ENCODE results near the gene KDELR3.

DNA sequence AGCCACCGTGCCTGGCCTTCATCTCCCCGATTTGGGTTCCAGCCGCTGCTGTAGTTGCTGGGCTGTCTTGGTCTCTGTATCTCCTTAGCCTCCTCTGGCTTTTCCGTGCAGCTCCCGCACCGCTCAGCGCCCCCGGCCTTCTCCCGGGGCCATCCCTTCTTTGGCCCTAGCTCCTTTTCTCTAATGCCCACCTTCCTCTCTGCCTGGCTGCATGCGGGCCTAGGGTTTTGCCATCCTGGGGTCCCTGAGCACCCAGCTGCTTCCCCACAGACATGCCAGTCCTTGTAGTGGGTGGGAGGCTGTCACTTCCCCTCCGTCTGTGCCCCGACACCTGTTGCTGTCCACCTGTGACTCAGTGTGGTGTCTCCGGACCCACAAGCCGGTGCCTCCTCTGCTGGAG, 49.3 kb upstream of the KDELR3 start:
- TF ChIP-seq YY1 (IDR thresholded peaks at IDR 0.05; ENCODE audit: insufficient read depth, insufficient read length) (no peak), ZNF274 (IDR thresholded peaks at IDR 0.05; ENCODE audit: low read depth, low read length) (no peak), SUZ12 (IDR thresholded peaks at IDR 0.05; ENCODE audit: extremely low read depth, insufficient read depth, insufficient read length) (no peak)
